Measurements from ENCODE around the gene ZNF672.

The ZNF672 gene

GRCh38 chr1:248834343-248834940, 3.6 kb upstream of the ZNF672 start:
- no peak for DNase-seq (ENCODE audit: low read depth in 2 of 2)

- DNase-seq (ENCODE audit: low read depth in 2 of 2): no peak
These were observed 811 bp upstream of the ZNF672 start for GRCh38 chr1:248837045-248837780.

- DNase-seq (ENCODE audit: low read depth in 2 of 2): peak; percentile 71
These were observed 538 bp downstream of the ZNF672 start for GRCh38 chr1:248838357-248839167.

- DNase-seq (ENCODE audit: low read depth in 2 of 2): no peak
These were observed 1.1 kb downstream of the ZNF672 start for GRCh38 chr1:248839168-248839555.

- no peak for DNase-seq (ENCODE audit: low read depth in 2 of 2)
These were observed 2.9 kb downstream of the ZNF672 start for GRCh38 chr1:248840946-248841345.

GRCh38 chr1:248841702-248842395, 3.8 kb downstream of the ZNF672 start:
- no peak for DNase-seq (ENCODE audit: low read depth in 2 of 2)

GRCh38 chr1:248842781-248843331, 4.8 kb downstream of the ZNF672 start:
- no peak for DNase-seq (ENCODE audit: low read depth in 2 of 2)

GRCh38 chr1:248843687-248844086, 5.7 kb downstream of the ZNF672 start:
- DNase-seq (ENCODE audit: low read depth in 2 of 2): no peak

GRCh38 chr1:248844526-248844925, 6.5 kb downstream of the ZNF672 start:
- no peak for DNase-seq (ENCODE audit: low read depth in 2 of 2)

- DNase-seq (ENCODE audit: low read depth in 2 of 2): no peak
These were observed 9.3 kb downstream of the ZNF672 start for GRCh38 chr1:248847181-248847955.

- no peak for DNase-seq (ENCODE audit: low read depth in 2 of 2)
These were observed 10.0 kb downstream of the ZNF672 start for GRCh38 chr1:248847956-248848561.

- no peak for DNase-seq (ENCODE audit: low read depth in 2 of 2)
These were observed 10.6 kb downstream of the ZNF672 start for GRCh38 chr1:248848602-248849001.

GRCh38 chr1:248849152-248849551, 11.1 kb downstream of the ZNF672 start:
- no peak for DNase-seq (ENCODE audit: low read depth in 2 of 2)

GRCh38 chr1:248849637-248850036, 11.6 kb downstream of the ZNF672 start:
- no peak for DNase-seq (ENCODE audit: low read depth in 2 of 2)

GRCh38 chr1:248850124-248850523, 12.1 kb downstream of the ZNF672 start:
- DNase-seq (ENCODE audit: low read depth in 2 of 2): no peak

- no peak for DNase-seq (ENCODE audit: low read depth in 2 of 2)
These were observed 12.7 kb downstream of the ZNF672 start for GRCh38 chr1:248850536-248851251.

GRCh38 chr1:248851390-248851789, 13.4 kb downstream of the ZNF672 start:
- no peak for DNase-seq (ENCODE audit: low read depth in 2 of 2)

GRCh38 chr1:248852481-248853405, 14.7 kb downstream of the ZNF672 start:
- no peak for DNase-seq (ENCODE audit: low read depth in 2 of 2)
